Measurements from ENCODE around the gene FOXC1. TPM values are rescaled to one million over a fixed set of nuclear protein-coding genes. Genes with fewer than 3 reads are reported as not detected.

FOXC1 gene
- total RNA-seq, 4 donors from 2014 or later, result 3.1 to 16.9 (median 7.2) TPM

GRCh38 chr6:1593958-1594314 lies 15.8 kb upstream of the FOXC1 start:
- Histone ChIP-seq H3K4me1 (peaks cover 0 to 8% (median 4%) of the 10 kb centered on the region in 3 donors), H3K27me3 (peaks cover 36% of the 10 kb centered on the region), H3K36me3 (no peaks in the 10 kb centered on the region), H3K27ac (no peak overlapping the region), H3K4me3 (no peak overlapping the region), H3K9me3 (no peaks in the 10 kb centered on the region)
- no peak for ATAC-seq
- WGBS, 2 donors (ENCODE audit: low coverage in 1 of 2), result 82% methylated on average over 9 of the region's 22 CpGs; no CpG with 5 or more reads in 1 of the 2 donors
- no peak for TF ChIP-seq CTCF (IDR thresholded peaks at IDR 0.05)
- no peak for TF ChIP-seq POLR2AphosphoS5 (IDR thresholded peaks at IDR 0.05)
- no peak for TF ChIP-seq EP300 (IDR thresholded peaks at IDR 0.05)

GRCh38 chr6:1594445-1595200 lies 15.1 kb upstream of the FOXC1 start:
- Histone ChIP-seq H3K4me3 (no peak overlapping the region), H3K36me3 (no peaks in the 10 kb centered on the region), H3K9me3 (no peaks in the 10 kb centered on the region), H3K27me3 (peaks cover 42% of the 10 kb centered on the region), H3K27ac (no peak overlapping the region), H3K4me1 (peaks cover 0 to 8% (median 4%) of the 10 kb centered on the region in 3 donors)
- no peak for ATAC-seq
- TF ChIP-seq CTCF (IDR thresholded peaks at IDR 0.05) (no peak), POLR2AphosphoS5 (IDR thresholded peaks at IDR 0.05) (no peak), EP300 (IDR thresholded peaks at IDR 0.05) (no peak), POLR2A (IDR thresholded peaks at IDR 0.05) (no peak)
- 73 to 87% methylated on average over 9 to 10 of the region's 33 CpGs for WGBS, 2 donors (ENCODE audit: low coverage in 1 of 2)

GRCh38 chr6:1595271-1596087 lies 14.2 kb upstream of the FOXC1 start:
- no peak overlapping the region for H3K27ac ChIP-seq
- TF ChIP-seq EP300 (IDR thresholded peaks at IDR 0.05) (no peak), POLR2AphosphoS5 (IDR thresholded peaks at IDR 0.05) (no peak), CTCF (IDR thresholded peaks at IDR 0.05) (no peak), POLR2A (IDR thresholded peaks at IDR 0.05) (no peak)
- no peak for ATAC-seq
- no peaks in the 10 kb centered on the region for H3K36me3 ChIP-seq
- WGBS, 2 donors (ENCODE audit: low coverage in 1 of 2), result 56 to 80% methylated on average over 5 to 14 of the region's 28 CpGs
- H3K4me3 ChIP-seq, result no peak overlapping the region
- H3K4me1 ChIP-seq, result peaks cover 0 to 8% (median 4%) of the 10 kb centered on the region in 3 donors
- no peaks in the 10 kb centered on the region for H3K9me3 ChIP-seq
- H3K27me3 ChIP-seq, result peaks cover 47% of the 10 kb centered on the region

GRCh38 chr6:1596088-1596852 lies 13.4 kb upstream of the FOXC1 start:
- no peak overlapping the region for H3K27ac ChIP-seq
- no peak overlapping the region for H3K4me3 ChIP-seq
- ATAC-seq, result peak; percentile 66
- no peaks in the 10 kb centered on the region for H3K36me3 ChIP-seq
- H3K27me3 ChIP-seq, result peaks cover 55% of the 10 kb centered on the region
- TF ChIP-seq CTCF (IDR thresholded peaks at IDR 0.05), result peak; percentile 88 to 98 (median 90)
- TF ChIP-seq POLR2AphosphoS5 (IDR thresholded peaks at IDR 0.05), result no peak
- WGBS, 2 donors (ENCODE audit: low coverage in 1 of 2), result 0 to 28% methylated on average over 4 to 11 of the region's 25 CpGs
- peaks cover 0 to 8% (median 4%) of the 10 kb centered on the region in 3 donors for H3K4me1 ChIP-seq
- no peaks in the 10 kb centered on the region for H3K9me3 ChIP-seq
